RWPE1 (cell line): Measurements from ENCODE around the gene MET.

Experiments used
- CTCF ChIA-PET: fragments of 350-600 bp; sonication (Branson Sonifier 250); formaldehyde crosslinking; extraction: SDS; loops from one replicate; lab custom pipeline; 2021; lab: Yijun Ruan, JAX
- POLR2A ChIA-PET: fragments of 400-600 bp; formaldehyde crosslinking; extraction: SDS; loops from one replicate; lab custom pipeline; 2020; ENCODE audit warnings: antibody characterized with exemption; ENCODE audit not compliant: low non-redundant PET; lab: Yijun Ruan, JAX
- DNase-seq: peaks from one replicate; pipeline ENCODE4 v3.0.0; 2012; ENCODE audit warnings: low spot score
- H3K27ac ChIP-seq: fragments of 450-650 bp; 2 replicates; pipeline ENCODE4 v1.5.1; 2017
- CTCF ChIP-seq: fragments of 450-650 bp; conservative IDR thresholded peaks from 2 replicates; pipeline ENCODE4 v1.5.1; 2017; ENCODE audit warnings: low read depth, mild to moderate bottlenecking

Gene MET

GRCh38 chr7:116780966-116781365 is 109.0 kb downstream of the MET start:
- no peak overlapping the region for H3K27ac ChIP-seq
- POLR2A ChIA-PET, result no interaction called here
- CTCF ChIA-PET, result no interaction called here
- DNase-seq, result peak; percentile 54
- TF ChIP-seq CTCF, result no peak

- no peak overlapping the region for H3K27ac ChIP-seq
- ChIA-PET CTCF (interaction anchor here (0.5 kb wide), 1 partner anchor 210 kb away, joined by 3 read pairs; no protein-coding TSS in a partner anchor), POLR2A (no interaction called here)
- no peak for TF ChIP-seq CTCF
- no peak for DNase-seq
These were observed 109.6 kb downstream of the MET start for GRCh38 chr7:116781584-116781983.

- H3K27ac ChIP-seq, result no peak overlapping the region
- ChIA-PET POLR2A (no interaction called here), CTCF (interaction anchor here (0.5 to 1.0 kb wide), 2 partner anchors 111 to 210 kb away, joined by 3 read pairs; no protein-coding TSS in a partner anchor)
- DNase-seq, result no peak
- TF ChIP-seq CTCF, result no peak
These were observed 110.2 kb downstream of the MET start for GRCh38 chr7:116782177-116782711.

- no peak overlapping the region for H3K27ac ChIP-seq
- ChIA-PET POLR2A (no interaction called here), CTCF (no interaction called here)
- no peak for DNase-seq
- TF ChIP-seq CTCF, result no peak
These were observed 111.8 kb downstream of the MET start for GRCh38 chr7:116783666-116784318.

- no peak for TF ChIP-seq CTCF
- no peak overlapping the region for H3K27ac ChIP-seq
- no peak for DNase-seq
- CTCF ChIA-PET, result interaction anchor here (0.8 kb wide), 1 partner anchor 13 kb away, joined by 5 read pairs; no protein-coding TSS in a partner anchor
- POLR2A ChIA-PET, result no interaction called here
These were observed 112.7 kb downstream of the MET start for GRCh38 chr7:116784647-116785046.

- POLR2A ChIA-PET, result no interaction called here
- no peak for DNase-seq
- H3K27ac ChIP-seq, result no peak overlapping the region
- CTCF ChIA-PET, result no interaction called here
- TF ChIP-seq CTCF, result no peak
These were observed 113.8 kb downstream of the MET start for GRCh38 chr7:116785843-116786242.
